ENCODE results near the gene SORBS2.
"Not testable (repeated sequence)": the region's sequence is repeated elsewhere in the genome, so short reads cannot be mapped to it uniquely, and the experiment has no call there.

SORBS2 gene

DNA sequence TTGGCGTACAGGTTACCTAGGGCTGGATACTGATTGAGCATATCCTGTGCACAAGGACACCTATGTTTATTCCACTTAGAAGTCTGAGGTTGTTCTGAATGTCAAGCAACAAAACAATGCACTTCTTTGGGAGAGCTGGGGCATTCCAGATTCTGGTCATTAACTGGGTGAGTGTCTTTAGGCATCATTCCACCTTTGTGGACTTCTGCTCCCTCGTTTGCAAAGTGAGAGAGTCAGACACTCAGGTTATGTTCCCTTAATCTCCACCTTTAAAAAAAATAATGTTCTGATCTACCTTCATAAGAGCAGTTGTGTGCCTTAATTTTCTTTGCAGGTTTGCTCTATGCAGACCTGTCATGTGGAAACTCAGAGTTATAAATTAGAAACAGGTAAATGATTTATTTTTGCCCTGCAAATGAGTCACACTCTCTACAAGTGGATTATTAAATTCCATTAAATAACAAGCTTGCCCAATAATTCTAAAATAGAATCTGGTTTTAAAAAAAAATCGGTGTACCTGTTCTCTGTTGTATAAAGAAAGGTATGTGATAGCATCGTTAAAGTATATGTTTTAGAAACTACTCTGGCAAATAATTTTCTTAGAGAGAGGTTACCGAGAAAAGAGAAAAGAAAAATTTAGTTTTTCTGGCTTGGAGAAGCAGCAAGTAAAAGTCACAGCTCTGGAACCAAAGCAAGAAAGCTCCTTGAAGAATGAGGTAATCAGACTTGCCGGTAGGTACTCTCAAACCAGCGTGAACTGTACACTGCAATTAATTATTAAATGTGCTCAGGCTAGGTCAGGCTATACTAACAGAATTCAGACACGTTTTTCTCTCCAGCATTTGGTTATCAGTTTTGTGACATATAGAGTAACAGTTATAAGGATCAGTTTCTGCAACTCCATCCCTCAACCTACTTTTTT lies 93.2 kb downstream of the SORBS2 start:
- no peak overlapping the region for H3K4me3 ChIP-seq (ENCODE audit: low read depth, low read length)
- TF ChIP-seq MYC (IDR thresholded peaks at IDR 0.05; ENCODE audit: low read depth, low read length) (no peak), POLR2A (IDR thresholded peaks at IDR 0.05; ENCODE audit: extremely low read depth, insufficient read length) (no peak), MAX (IDR thresholded peaks at IDR 0.05; ENCODE audit: low read depth, low read length) (no peak)
- TF ChIP-seq, protein P1, sequence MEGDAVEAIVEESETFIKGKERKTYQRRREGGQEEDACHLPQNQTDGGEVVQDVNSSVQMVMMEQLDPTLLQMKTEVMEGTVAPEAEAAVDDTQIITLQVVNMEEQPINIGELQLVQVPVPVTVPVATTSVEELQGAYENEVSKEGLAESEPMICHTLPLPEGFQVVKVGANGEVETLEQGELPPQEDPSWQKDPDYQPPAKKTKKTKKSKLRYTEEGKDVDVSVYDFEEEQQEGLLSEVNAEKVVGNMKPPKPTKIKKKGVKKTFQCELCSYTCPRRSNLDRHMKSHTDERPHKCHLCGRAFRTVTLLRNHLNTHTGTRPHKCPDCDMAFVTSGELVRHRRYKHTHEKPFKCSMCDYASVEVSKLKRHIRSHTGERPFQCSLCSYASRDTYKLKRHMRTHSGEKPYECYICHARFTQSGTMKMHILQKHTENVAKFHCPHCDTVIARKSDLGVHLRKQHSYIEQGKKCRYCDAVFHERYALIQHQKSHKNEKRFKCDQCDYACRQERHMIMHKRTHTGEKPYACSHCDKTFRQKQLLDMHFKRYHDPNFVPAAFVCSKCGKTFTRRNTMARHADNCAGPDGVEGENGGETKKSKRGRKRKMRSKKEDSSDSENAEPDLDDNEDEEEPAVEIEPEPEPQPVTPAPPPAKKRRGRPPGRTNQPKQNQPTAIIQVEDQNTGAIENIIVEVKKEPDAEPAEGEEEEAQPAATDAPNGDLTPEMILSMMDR (IDR thresholded peaks at IDR 0.05; ENCODE audit: low read depth, low read length), result no peak
- DNase-seq (ENCODE audit: low read depth), result no peak

DNA sequence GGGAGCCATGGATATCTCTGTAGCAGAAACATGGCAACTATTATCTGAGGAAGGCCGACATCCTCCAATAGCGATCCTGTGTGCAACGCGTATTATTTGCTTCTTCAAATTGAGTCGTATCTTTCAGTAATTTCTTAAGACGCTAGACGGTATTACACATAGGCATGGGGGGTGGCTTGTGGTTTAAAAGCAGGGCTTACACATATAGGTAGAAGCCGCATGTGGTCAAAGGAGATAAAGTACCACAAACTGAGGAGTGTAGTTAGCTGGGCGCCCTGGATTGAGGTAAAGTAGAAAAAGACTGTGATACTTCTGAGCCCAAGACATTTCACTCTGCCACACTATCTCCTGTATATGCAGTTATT lies 94.6 kb downstream of the SORBS2 start:
- DNase-seq (ENCODE audit: low read depth), result no peak
- no peak overlapping the region for H3K4me3 ChIP-seq (ENCODE audit: low read depth, low read length)
- TF ChIP-seq MAX (IDR thresholded peaks at IDR 0.05; ENCODE audit: low read depth, low read length) (no peak), POLR2A (IDR thresholded peaks at IDR 0.05; ENCODE audit: extremely low read depth, insufficient read length) (no peak)

GRCh38 chr4:185716577-185717376 lies 95.2 kb downstream of the SORBS2 start:
- TF ChIP-seq POLR2A (IDR thresholded peaks at IDR 0.05; ENCODE audit: extremely low read depth, insufficient read length) (no peak), MYC (IDR thresholded peaks at IDR 0.05; ENCODE audit: low read depth, low read length) (no peak), MAX (IDR thresholded peaks at IDR 0.05; ENCODE audit: low read depth, low read length) (no peak)
- TF ChIP-seq, protein P1 (IDR thresholded peaks at IDR 0.05; ENCODE audit: low read depth, low read length), result no peak
- DNase-seq (ENCODE audit: low read depth), result no peak
- H3K4me3 ChIP-seq (ENCODE audit: low read depth, low read length), result no peak overlapping the region

GRCh38 chr4:185716141-185716551 lies 95.8 kb downstream of the SORBS2 start:
- DNase-seq (ENCODE audit: low read depth), result no peak
- TF ChIP-seq MYC (IDR thresholded peaks at IDR 0.05; ENCODE audit: low read depth, low read length), result no peak
- TF ChIP-seq MAX (IDR thresholded peaks at IDR 0.05; ENCODE audit: low read depth, low read length), result no peak
- no peak for TF ChIP-seq POLR2A (IDR thresholded peaks at IDR 0.05; ENCODE audit: extremely low read depth, insufficient read length)
- TF ChIP-seq, protein P1 (IDR thresholded peaks at IDR 0.05; ENCODE audit: low read depth, low read length), result no peak
- H3K4me3 ChIP-seq (ENCODE audit: low read depth, low read length), result no peak overlapping the region

DNA sequence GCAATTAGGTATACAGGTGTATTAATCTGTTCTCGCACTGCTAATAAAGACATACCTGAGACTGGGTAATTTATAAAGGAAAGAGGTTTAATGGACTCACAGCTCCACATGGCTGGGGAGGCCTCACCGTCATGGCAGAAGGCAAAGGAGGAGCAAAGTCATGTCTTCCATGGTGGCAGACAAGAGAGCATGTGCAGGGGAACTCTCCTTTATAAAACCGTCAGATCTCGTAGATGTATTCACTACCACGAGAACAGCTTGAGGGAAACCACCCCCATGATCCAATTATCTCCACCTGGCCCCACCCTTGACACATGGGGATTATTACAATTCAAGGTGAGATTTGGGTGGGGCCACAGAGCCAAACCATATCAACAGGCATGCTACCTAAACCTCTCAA lies 97.5 kb downstream of the SORBS2 start:
- DNase-seq (ENCODE audit: low read depth); H3K4me3 ChIP-seq (ENCODE audit: low read depth, low read length): not testable (repeated sequence)

- no peak overlapping the region for H3K4me3 ChIP-seq (ENCODE audit: low read depth, low read length)
- no peak for DNase-seq (ENCODE audit: low read depth)
- TF ChIP-seq MAX (IDR thresholded peaks at IDR 0.05; ENCODE audit: low read depth, low read length) (no peak), MYC (IDR thresholded peaks at IDR 0.05; ENCODE audit: low read depth, low read length) (no peak), POLR2A (IDR thresholded peaks at IDR 0.05; ENCODE audit: extremely low read depth, insufficient read length) (no peak)
- TF ChIP-seq, protein P1 (IDR thresholded peaks at IDR 0.05; ENCODE audit: low read depth, low read length), result no peak
Measured at GRCh38 chr4:185713731-185714130, 98.3 kb downstream of the SORBS2 start.

Data from NB4 (cell line).